Measurements from ENCODE around the gene VWA7.
A peak's percentile ranks its signal among the peaks of the same experiment; 100 is the strongest.

The VWA7 gene

GRCh38 chr6:31749301-31750036 is 27.7 kb downstream of the VWA7 start:
- Histone ChIP-seq H3K4me3 (ENCODE audit: low read depth, low read length) (no peak overlapping the region), H3K27me3 (ENCODE audit: control insufficient read depth, insufficient read depth, low read length) (no peaks in the 10 kb centered on the region), H3K4me1 (ENCODE audit: control insufficient read depth, insufficient read depth, low read length) (no peaks in the 10 kb centered on the region), H3K36me3 (ENCODE audit: control insufficient read depth, insufficient read depth, low read length) (peaks cover 12% of the 10 kb centered on the region), H3K9me3 (ENCODE audit: control insufficient read depth, insufficient read depth, low read length) (no peaks in the 10 kb centered on the region), H3K9ac (ENCODE audit: low read depth, low read length) (no peak overlapping the region), H3K27ac (ENCODE audit: low read depth, low read length) (no peak overlapping the region)

- H3K4me1 ChIP-seq (ENCODE audit: control insufficient read depth, insufficient read depth, low read length), result peaks cover 5% of the 10 kb centered on the region; the same call in 1 of the 2 replicates
- H3K27me3 ChIP-seq (ENCODE audit: control insufficient read depth, insufficient read depth, low read length), result no peaks in the 10 kb centered on the region
- peaks cover 23% of the 10 kb centered on the region for H3K36me3 ChIP-seq (ENCODE audit: control insufficient read depth, insufficient read depth, low read length)
- H3K9ac ChIP-seq (ENCODE audit: low read depth, low read length), result no peak overlapping the region
- H3K4me3 ChIP-seq (ENCODE audit: low read depth, low read length), result no peak overlapping the region
- no peak overlapping the region for H3K27ac ChIP-seq (ENCODE audit: low read depth, low read length)
- no peaks in the 10 kb centered on the region for H3K9me3 ChIP-seq (ENCODE audit: control insufficient read depth, insufficient read depth, low read length)
Measured at GRCh38 chr6:31744422-31744821, 32.7 kb downstream of the VWA7 start.

- H3K27me3 ChIP-seq (ENCODE audit: control insufficient read depth, insufficient read depth, low read length), result no peaks in the 10 kb centered on the region
- H3K4me3 ChIP-seq (ENCODE audit: low read depth, low read length), result no peak overlapping the region
- no peak overlapping the region for H3K9ac ChIP-seq (ENCODE audit: low read depth, low read length)
- H3K9me3 ChIP-seq (ENCODE audit: control insufficient read depth, insufficient read depth, low read length), result no peaks in the 10 kb centered on the region
- peaks cover 19% of the 10 kb centered on the region for H3K4me1 ChIP-seq (ENCODE audit: control insufficient read depth, insufficient read depth, low read length)
- peaks cover 21% of the 10 kb centered on the region for H3K36me3 ChIP-seq (ENCODE audit: control insufficient read depth, insufficient read depth, low read length)
- no peak overlapping the region for H3K27ac ChIP-seq (ENCODE audit: low read depth, low read length)
Measured at GRCh38 chr6:31742894-31743293, 34.2 kb downstream of the VWA7 start.

- Histone ChIP-seq H3K36me3 (ENCODE audit: control insufficient read depth, insufficient read depth, low read length) (peaks cover 11% of the 10 kb centered on the region), H3K9ac (ENCODE audit: low read depth, low read length) (no peak overlapping the region), H3K27ac (ENCODE audit: low read depth, low read length) (no peak overlapping the region), H3K4me3 (ENCODE audit: low read depth, low read length) (no peak overlapping the region), H3K27me3 (ENCODE audit: control insufficient read depth, insufficient read depth, low read length) (no peaks in the 10 kb centered on the region), H3K4me1 (ENCODE audit: control insufficient read depth, insufficient read depth, low read length) (peaks cover 25% of the 10 kb centered on the region), H3K9me3 (ENCODE audit: control insufficient read depth, insufficient read depth, low read length) (no peaks in the 10 kb centered on the region)
Measured at GRCh38 chr6:31741815-31742214, 35.3 kb downstream of the VWA7 start.

GRCh38 chr6:31740397-31741223 is 36.5 kb downstream of the VWA7 start:
- Histone ChIP-seq H3K9ac (ENCODE audit: low read depth, low read length) (peak overlapping the region; percentile 97), H3K4me1 (ENCODE audit: control insufficient read depth, insufficient read depth, low read length) (peaks cover 28% of the 10 kb centered on the region), H3K27me3 (ENCODE audit: control insufficient read depth, insufficient read depth, low read length) (no peaks in the 10 kb centered on the region), H3K4me3 (ENCODE audit: low read depth, low read length) (peak overlapping the region; percentile 59), H3K27ac (ENCODE audit: low read depth, low read length) (peak overlapping the region; percentile 86), H3K9me3 (ENCODE audit: control insufficient read depth, insufficient read depth, low read length) (no peaks in the 10 kb centered on the region), H3K36me3 (ENCODE audit: control insufficient read depth, insufficient read depth, low read length) (peaks cover 11% of the 10 kb centered on the region)

- no peaks in the 10 kb centered on the region for H3K27me3 ChIP-seq (ENCODE audit: control insufficient read depth, insufficient read depth, low read length)
- H3K36me3 ChIP-seq (ENCODE audit: control insufficient read depth, insufficient read depth, low read length), result peaks cover 11% of the 10 kb centered on the region
- peaks cover 28% of the 10 kb centered on the region for H3K4me1 ChIP-seq (ENCODE audit: control insufficient read depth, insufficient read depth, low read length)
- H3K27ac ChIP-seq (ENCODE audit: low read depth, low read length), result peak within 1 kb of the TSS; percentile 87
- no peaks in the 10 kb centered on the region for H3K9me3 ChIP-seq (ENCODE audit: control insufficient read depth, insufficient read depth, low read length)
- peak within 1 kb of the TSS; percentile 97 for H3K9ac ChIP-seq (ENCODE audit: low read depth, low read length)
- H3K4me3 ChIP-seq (ENCODE audit: low read depth, low read length), result peak within 1 kb of the TSS; percentile 60
Measured at GRCh38 chr6:31739639-31740396, 37.3 kb downstream of the VWA7 start, which contains the start of gene MSH5. Gene MSH5, plus strand, starts transcription at chr6:31740005. Its CDS starts 462 bp downstream, at chr6:31740467.

GRCh38 chr6:31737991-31738979 is 38.8 kb downstream of the VWA7 start:
- Histone ChIP-seq H3K27me3 (ENCODE audit: control insufficient read depth, insufficient read depth, low read length) (no peaks in the 10 kb centered on the region), H3K36me3 (ENCODE audit: control insufficient read depth, insufficient read depth, low read length) (peaks cover 23% of the 10 kb centered on the region), H3K4me1 (ENCODE audit: control insufficient read depth, insufficient read depth, low read length) (peaks cover 34% of the 10 kb centered on the region), H3K27ac (ENCODE audit: low read depth, low read length) (peak overlapping the region; percentile 92), H3K9ac (ENCODE audit: low read depth, low read length) (0 out of 2 replicates have a peak overlapping the region, but pooled peaks have one; percentile 4), H3K4me3 (ENCODE audit: low read depth, low read length) (peak overlapping the region; percentile 3; the same call in 1 of the 2 replicates), H3K9me3 (ENCODE audit: control insufficient read depth, insufficient read depth, low read length) (no peaks in the 10 kb centered on the region)

- Histone ChIP-seq H3K4me1 (ENCODE audit: control insufficient read depth, insufficient read depth, low read length) (peaks cover 34% of the 10 kb centered on the region), H3K9me3 (ENCODE audit: control insufficient read depth, insufficient read depth, low read length) (no peaks in the 10 kb centered on the region), H3K27me3 (ENCODE audit: control insufficient read depth, insufficient read depth, low read length) (no peaks in the 10 kb centered on the region), H3K27ac (ENCODE audit: low read depth, low read length) (peak overlapping the region; percentile 92), H3K36me3 (ENCODE audit: control insufficient read depth, insufficient read depth, low read length) (peaks cover 29% of the 10 kb centered on the region), H3K4me3 (ENCODE audit: low read depth, low read length) (peak overlapping the region; percentile 3; the same call in 1 of the 2 replicates), H3K9ac (ENCODE audit: low read depth, low read length) (no peak overlapping the region)
Measured at GRCh38 chr6:31737315-31737990, 39.7 kb downstream of the VWA7 start.

- H3K27ac ChIP-seq (ENCODE audit: low read depth, low read length), result peak overlapping the region; percentile 92
Measured at GRCh38 chr6:31736768-31737314, 40.3 kb downstream of the VWA7 start.

More at GRCh38 chr6:31736768-31737314, 40.3 kb downstream of the VWA7 start:
- no peaks in the 10 kb centered on the region for H3K27me3 ChIP-seq (ENCODE audit: control insufficient read depth, insufficient read depth, low read length)
- H3K9ac ChIP-seq (ENCODE audit: low read depth, low read length), result no peak overlapping the region
- peaks cover 33% of the 10 kb centered on the region for H3K36me3 ChIP-seq (ENCODE audit: control insufficient read depth, insufficient read depth, low read length)
- H3K9me3 ChIP-seq (ENCODE audit: control insufficient read depth, insufficient read depth, low read length), result no peaks in the 10 kb centered on the region
- peaks cover 34% of the 10 kb centered on the region for H3K4me1 ChIP-seq (ENCODE audit: control insufficient read depth, insufficient read depth, low read length)
- peak overlapping the region; percentile 83 for H3K4me3 ChIP-seq (ENCODE audit: low read depth, low read length)
